NCI-H1092 (cell line): ENCODE data around the gene RBM17.
"Not testable (repeated sequence)": the region's sequence is repeated elsewhere in the genome, so short reads cannot be mapped to it uniquely, and the experiment has no call there.

ENCODE experiments used
- DNase-seq: peaks from one replicate; lab custom pipeline; 2025; lab: John Stamatoyannopoulos, UW

Gene RBM17

DNA sequence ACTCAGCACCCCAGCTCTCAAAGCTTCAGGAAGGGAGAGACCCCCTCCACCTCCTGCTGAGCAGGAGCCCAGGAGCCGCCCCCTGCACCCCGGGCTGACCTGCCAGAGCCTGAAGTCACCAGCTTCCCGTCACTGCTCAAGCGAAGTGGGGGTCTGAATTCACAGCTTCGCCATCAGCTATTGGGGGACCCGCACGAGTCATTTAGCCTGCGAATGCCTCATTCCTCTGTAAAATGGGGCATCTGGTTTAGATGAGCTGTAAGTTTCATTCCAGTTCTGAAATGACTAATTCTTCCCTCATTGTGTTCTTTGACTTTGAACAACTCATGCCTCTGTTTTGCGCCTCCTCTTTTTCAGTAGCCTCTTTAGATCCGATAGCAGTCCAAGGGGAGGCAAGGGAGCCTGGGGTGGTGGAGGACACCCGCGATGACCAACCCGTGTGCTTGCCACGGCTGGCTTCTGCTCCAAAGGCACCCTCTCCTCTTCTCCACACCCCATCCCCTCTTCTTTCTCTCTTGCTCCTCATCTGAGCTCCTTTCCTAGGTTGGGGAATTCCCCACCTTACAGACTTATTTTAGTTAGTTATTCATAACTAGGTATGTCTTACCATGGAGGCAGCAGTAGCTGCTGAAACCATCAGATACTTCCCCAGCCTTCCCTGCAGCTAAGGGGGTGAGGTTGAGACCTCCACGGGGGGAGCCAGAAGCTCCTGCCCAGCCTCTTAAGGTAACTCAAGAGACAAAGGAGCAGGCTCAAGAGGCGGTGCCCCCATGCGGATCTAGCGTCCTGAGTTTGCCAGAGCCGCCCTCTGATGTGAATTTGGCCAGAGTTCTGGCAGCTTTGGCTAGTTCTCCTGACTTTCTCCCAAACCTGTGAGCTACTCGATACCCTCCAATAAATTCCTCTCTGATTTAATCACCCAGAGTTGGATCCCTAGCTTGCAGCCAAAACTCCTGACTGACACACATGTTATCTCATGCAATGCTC is 47.7 kb downstream of the RBM17 start:
- no peak for DNase-seq

DNA sequence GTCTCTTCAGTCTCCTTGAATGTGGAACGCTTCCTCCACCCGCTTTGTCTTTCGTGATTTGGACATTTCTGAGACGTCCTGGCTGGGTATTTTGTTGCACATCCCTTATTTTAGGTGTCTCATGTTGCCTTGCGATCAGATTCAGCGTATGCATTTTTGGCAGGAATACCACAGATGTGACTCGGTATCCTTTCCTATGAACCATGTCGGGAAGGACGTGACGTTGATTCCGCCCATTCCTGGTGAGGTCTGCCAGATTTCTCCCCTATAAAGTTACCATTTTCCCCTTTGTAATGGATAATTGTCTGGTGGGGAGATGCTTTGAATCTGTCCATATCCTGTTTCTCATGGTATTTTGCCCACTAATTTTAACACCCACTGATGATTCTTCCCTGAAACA is 49.6 kb downstream of the RBM17 start:
- no peak for DNase-seq

DNA sequence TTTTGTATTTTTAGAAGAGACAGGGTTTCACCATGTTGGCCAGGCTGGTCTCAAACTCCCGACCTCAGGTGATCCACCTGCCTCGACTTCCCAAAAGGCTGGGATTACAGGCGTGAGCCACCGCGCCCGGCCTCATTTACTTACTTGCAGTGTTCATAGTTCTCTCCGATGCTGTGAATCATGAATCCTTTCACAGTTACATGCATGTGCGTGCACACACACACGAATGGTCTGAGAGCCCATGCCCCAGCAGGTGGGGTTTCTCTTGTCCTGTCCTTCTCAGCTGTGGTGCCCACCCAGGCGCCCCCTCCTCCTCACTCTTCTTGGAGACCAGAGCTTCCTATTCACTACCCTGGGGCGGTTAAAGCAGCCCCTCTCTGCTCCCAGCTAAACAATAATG is 50.6 kb downstream of the RBM17 start:
- DNase-seq = no peak

- DNase-seq = no peak
These were observed 51.5 kb downstream of the RBM17 start for GRCh38 chr10:6140141-6140841.

GRCh38 chr10:6140965-6141295 is 52.1 kb downstream of the RBM17 start:
- DNase-seq = no peak

GRCh38 chr10:6141296-6142151 is 52.7 kb downstream of the RBM17 start:
- DNase-seq = no peak

- not testable (repeated sequence) for DNase-seq
These were observed 53.4 kb downstream of the RBM17 start for GRCh38 chr10:6142186-6142585.

- no peak for DNase-seq
These were observed 53.8 kb downstream of the RBM17 start for GRCh38 chr10:6142644-6143043.

- no peak for DNase-seq
These were observed 54.3 kb downstream of the RBM17 start for GRCh38 chr10:6143181-6143580.

DNA sequence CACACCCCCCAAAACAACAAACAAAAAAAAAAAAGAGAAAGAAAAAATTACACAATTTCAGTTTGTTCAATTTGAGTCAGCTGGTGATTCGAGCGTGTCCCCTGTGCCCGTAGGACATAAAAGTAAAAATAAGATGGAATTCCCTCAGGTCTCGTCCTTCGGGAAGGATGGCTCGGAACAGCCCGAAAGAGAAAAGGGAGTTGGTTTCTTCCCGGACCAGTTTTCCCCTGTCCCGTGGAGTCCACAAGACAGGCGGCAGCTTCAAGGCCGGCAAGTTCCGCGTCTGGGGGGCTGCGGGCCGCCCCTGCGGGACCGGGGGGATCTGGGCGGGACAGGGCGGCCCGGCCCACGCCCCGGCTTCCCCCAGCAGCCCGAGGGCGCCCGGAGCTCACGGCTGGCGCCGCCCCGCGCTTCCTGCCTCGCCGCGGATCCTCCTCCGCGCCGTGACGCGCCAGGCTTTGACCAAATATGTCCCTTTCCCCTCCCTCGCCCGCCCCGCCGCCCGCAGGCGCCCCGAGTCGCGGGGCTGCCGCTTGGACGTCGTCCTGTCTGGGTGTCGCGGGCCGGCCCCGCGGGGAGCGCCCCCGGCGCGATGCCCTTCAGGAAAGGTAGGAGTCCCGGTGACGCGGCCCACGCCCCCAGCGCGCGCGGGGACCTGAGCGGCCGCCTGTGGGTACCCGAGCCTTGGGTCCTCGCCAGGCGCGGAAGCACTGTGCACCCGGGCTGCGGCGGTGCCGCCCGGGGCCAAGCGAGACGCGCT is 55.8 kb downstream of the RBM17 start:
- peak; percentile 36 for DNase-seq

DNA sequence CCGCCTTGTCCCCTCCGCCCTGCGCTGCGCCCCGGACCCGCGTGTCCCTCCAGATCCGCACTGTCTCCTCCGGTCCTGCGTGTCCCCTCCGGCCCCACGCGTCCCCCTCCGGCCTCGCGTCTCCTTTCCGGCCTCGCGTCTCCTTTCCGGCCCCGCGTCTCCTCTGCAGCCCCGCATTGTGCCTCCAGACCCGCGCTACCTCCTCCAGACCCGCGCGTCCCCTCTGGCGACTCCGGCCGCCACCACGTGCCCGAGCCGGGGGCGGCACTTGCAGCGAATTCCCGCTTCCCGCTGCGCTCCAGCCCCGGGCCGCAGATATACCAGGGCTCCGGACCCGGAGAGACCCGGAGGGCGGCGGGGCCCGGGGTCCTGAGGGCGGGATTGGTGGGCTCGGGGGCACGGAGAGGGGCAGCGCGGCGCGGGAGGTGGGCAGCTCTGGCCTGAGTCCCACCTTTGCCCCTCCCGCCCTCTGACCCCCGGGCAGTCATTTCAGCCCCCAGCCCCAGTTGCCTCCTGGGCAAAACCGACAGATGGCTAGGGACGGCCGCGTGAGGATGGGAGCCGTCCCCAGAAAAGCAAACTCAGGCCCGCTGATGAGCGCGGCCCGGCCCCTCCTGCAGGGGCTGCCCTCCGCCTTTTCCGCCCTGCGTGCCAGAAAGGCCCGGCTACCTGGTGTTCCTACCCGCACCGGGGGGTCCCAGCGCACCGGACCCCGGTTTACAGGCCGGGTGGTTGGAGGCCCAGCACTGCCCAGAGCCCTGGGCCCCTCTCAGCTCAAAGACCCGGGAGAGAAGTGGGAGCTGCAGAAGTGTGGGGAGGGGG is 56.5 kb downstream of the RBM17 start:
- DNase-seq = no peak

GRCh38 chr10:6146013-6146785 is 57.4 kb downstream of the RBM17 start:
- DNase-seq = no peak

- no peak for DNase-seq
These were observed 58.1 kb downstream of the RBM17 start for GRCh38 chr10:6146921-6147320.

- DNase-seq = no peak
These were observed 59.4 kb downstream of the RBM17 start for GRCh38 chr10:6148251-6148701.

- DNase-seq = no peak
These were observed 60.1 kb downstream of the RBM17 start for GRCh38 chr10:6148908-6149307.

DNA sequence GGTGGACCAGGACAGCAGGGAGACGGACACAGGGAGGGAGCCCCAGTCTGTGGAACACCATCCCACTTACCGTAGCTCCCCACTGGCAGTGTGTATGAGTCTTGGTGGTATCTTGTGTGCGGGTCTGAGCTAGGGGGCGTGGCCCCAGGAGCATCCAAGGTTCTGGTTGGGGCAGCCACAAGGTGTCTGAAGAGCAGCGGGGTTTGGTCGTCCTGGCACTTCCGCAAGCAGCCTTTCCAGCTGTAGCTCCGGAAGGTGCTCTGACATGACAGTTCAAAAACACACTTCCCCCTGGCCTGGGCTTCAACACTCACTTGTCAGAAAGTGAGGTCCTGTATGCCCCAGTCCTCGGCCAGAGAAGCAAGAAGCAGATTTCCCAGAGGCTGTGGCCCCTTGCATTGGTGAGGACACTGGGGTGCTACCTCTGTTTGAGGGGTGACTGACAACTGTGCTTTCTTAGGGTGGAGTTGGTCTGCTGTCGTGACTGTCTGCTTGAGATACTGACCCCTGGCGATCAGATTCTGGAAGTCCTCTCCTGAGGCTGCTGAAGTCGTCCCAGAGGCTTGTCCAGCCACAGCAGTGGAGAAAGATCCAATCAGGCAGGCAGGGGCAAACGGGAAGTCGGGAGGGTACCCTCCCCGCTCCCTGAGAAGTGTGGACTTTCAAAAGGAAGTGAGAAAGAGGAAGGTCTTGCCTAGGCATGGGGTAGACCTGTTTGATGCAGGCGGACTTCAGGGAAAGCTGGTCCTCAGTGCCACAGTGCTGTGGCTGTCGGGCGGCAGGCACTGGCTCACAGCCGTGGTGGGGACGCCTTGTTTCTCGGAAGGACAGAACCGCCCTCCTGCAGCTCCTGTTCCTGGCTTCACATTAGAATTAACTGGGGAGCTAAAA is 62.5 kb downstream of the RBM17 start:
- no peak for DNase-seq

GRCh38 chr10:6153845-6154244 is 65.0 kb downstream of the RBM17 start:
- DNase-seq = no peak

GRCh38 chr10:6154566-6154965 is 65.7 kb downstream of the RBM17 start:
- no peak for DNase-seq

DNA sequence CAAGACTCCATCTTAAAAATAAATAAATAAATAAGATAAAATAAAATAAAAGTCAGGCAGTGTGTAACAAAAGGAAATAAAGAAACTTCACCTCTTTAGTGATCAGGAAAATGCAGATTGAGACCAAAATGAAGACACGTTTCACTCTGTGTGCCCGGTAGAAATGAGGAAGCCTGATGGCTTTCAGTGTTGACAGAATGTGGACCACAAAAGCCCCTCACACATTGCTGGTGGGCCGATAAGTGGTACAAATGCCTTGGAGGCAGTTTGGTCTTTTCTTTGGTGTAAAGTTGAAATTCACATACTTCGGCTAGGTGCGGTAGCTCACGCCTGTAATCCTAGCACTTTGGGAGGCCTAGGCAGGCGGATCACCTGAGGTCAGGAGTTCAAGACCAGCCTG is 69.4 kb downstream of the RBM17 start:
- no peak for DNase-seq
